ENCODE measurements around the gene ENPP3. TPM values are rescaled to one million over a fixed set of nuclear protein-coding genes. Genes with fewer than 3 reads are reported as not detected.
"Not testable (repeated sequence)": the region's sequence is repeated elsewhere in the genome, so short reads cannot be mapped to it uniquely, and the experiment has no call there.

ENPP3 gene
- total RNA-seq, 1 donor from 2014 or later, result 16.3 TPM

DNA sequence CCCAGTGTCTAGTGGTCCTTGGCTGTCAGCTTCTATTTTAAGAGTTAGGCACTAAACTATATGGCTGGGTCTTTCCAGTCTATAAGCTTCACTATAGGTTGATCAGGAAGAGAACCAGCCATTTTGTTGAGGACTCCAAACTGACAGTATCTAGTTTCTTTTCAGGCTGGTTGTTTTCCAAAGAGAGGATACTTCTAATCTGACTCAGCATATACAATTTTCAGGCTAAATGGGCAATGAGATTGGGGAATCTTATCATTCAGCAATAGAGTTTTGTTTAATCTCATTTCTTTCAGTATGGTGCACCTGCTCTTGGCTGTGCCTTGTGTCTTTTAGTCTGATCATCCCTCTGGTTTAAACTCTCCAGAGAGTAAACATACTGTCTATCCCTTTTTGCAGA, 94.1 kb downstream of the ENPP3 start:
- Mint-ChIP-seq H3K27ac (no peak overlapping the region), H3K4me1 (ENCODE audit: low read depth) (peaks cover 12% of the 10 kb centered on the region), H3K36me3 (ENCODE audit: low read depth) (peaks cover 29% of the 10 kb centered on the region), H3K4me3 (ENCODE audit: low read depth) (no peak overlapping the region), H3K27me3 (ENCODE audit: low read depth) (no peaks in the 10 kb centered on the region), H3K9me3 (peaks cover 7% of the 10 kb centered on the region)
- intact Hi-C loops (cut with micrococcal nuclease), result no loop called here
- no peak for DNase-seq (ENCODE audit: low spot score)

DNA sequence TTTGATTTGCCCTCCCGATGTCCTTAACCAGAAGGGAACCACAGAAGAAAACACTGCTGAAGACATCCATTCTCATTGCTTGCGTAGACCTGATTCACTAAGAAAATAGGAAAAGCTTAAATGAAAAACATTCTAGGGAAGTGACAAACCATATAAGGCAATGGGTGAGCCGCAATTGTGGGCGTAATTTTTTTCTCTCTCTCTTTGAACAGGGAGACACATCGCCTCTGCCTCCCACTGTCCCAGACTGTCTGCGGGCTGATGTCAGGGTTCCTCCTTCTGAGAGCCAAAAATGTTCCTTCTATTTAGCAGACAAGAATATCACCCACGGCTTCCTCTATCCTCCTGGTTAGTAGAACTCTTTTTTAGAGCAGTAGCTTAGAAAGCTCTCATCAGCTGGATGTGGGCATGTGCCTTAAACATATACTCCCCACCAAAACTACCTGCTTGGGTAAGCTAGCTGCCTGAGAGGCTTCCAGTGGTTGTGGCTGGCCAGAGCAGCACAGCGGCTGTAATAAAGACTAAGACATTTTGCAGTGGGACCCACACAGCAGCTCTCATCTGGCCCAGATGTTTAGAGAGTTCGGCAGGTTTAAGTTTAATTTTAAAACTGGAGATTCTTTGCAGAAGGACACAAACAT, 96.4 kb downstream of the ENPP3 start:
- H3K9me3 Mint-ChIP-seq, result peaks cover 3% of the 10 kb centered on the region
- no peak overlapping the region for H3K4me3 Mint-ChIP-seq (ENCODE audit: low read depth)
- H3K27me3 Mint-ChIP-seq (ENCODE audit: low read depth), result no peaks in the 10 kb centered on the region
- peaks cover 20% of the 10 kb centered on the region for H3K36me3 Mint-ChIP-seq (ENCODE audit: low read depth)
- no peak overlapping the region for H3K27ac Mint-ChIP-seq
- peaks cover 11% of the 10 kb centered on the region for H3K4me1 Mint-ChIP-seq (ENCODE audit: low read depth)
- DNase-seq (ENCODE audit: low spot score), result no peak
- intact Hi-C loops (cut with micrococcal nuclease), result no loop called here

DNA sequence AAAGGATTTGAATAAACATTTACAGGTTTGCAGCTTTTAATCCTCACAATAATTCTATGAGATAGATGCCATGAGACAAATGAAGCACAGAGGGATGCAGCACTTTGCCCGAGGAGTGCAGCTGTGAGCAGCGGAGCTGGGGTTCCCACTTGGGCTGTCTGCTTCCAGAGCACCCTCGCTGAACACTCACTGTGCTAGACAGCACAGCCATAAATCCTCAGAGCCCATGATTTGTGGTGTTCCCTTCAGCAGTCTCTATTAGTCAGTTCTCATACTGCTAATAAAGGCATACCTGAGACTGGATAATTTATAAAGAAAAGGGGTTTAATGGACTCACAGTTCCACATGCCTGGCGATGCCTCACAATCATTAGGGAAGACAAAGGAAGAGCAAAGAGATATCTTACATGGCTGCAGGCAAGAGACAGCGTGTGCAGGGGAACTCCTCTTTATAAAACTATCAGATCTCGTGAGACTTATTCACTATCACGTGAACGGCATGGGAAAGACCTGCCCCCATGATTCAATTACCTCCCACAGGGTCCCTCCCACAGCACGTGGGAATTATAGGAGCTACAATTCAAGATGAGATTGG, 99.0 kb downstream of the ENPP3 start:
- Mint-ChIP-seq H3K9me3 (peaks cover 3% of the 10 kb centered on the region), H3K27ac (no peak overlapping the region), H3K4me3 (ENCODE audit: low read depth) (no peak overlapping the region), H3K27me3 (ENCODE audit: low read depth) (no peaks in the 10 kb centered on the region), H3K4me1 (ENCODE audit: low read depth) (peaks cover 5% of the 10 kb centered on the region), H3K36me3 (ENCODE audit: low read depth) (peaks cover 14% of the 10 kb centered on the region)
- intact Hi-C loops (cut with micrococcal nuclease), result no loop called here
- no peak for DNase-seq (ENCODE audit: low spot score)

DNA sequence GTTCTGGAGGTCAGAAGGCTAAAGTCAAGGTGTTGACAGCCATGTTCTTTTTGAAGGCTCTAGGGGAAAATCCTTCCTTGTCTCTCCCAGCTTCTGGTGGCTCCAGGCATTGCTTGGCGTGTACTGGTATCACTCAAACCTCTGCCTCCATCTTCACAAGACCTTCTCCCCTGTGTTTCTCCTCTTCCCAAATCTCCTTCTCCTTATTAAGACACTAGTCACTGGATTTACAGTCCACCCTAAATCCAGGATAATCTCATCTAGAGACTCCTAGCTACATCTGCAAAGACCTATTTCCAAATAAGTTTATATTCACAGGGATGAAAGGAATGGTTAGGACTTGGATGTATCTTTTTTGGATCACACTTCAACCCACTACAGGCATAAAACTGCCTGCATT, 99.7 kb downstream of the ENPP3 start:
- no peak overlapping the region for H3K4me3 Mint-ChIP-seq (ENCODE audit: low read depth)
- intact Hi-C loops (cut with micrococcal nuclease), result no loop called here
- H3K27ac Mint-ChIP-seq, result no peak overlapping the region
- H3K36me3 Mint-ChIP-seq (ENCODE audit: low read depth), result peaks cover 9% of the 10 kb centered on the region
- H3K27me3 Mint-ChIP-seq (ENCODE audit: low read depth), result no peaks in the 10 kb centered on the region
- H3K4me1 Mint-ChIP-seq (ENCODE audit: low read depth), result peaks cover 5% of the 10 kb centered on the region
- no peak for DNase-seq (ENCODE audit: low spot score)
- no peaks in the 10 kb centered on the region for H3K9me3 Mint-ChIP-seq

DNA sequence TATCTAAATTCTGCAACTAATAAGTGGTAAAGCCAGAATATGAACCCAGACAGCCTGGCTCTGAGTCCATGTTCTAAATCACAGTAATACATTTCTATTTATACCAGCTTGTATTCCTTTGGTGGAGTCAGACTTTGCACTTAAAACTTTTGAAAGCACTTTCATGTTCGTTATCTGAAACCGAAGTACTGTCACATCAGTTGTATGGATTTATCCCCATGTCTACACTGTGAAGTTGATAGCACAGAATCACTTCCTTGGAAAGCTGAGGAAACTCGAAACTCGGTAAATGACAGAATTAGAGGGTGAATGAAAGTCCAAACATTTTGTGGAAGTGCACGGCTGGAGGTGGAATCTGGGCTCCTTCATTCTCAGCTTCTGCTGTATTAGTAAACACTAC, 102.0 kb downstream of the ENPP3 start:
- DNase-seq (ENCODE audit: low spot score), result no peak
- H3K27me3 Mint-ChIP-seq (ENCODE audit: low read depth), result no peaks in the 10 kb centered on the region
- H3K4me3 Mint-ChIP-seq (ENCODE audit: low read depth), result no peak overlapping the region
- no peak overlapping the region for H3K27ac Mint-ChIP-seq
- H3K9me3 Mint-ChIP-seq, result no peaks in the 10 kb centered on the region
- H3K36me3 Mint-ChIP-seq (ENCODE audit: low read depth), result peaks cover 9% of the 10 kb centered on the region
- no peaks in the 10 kb centered on the region for H3K4me1 Mint-ChIP-seq (ENCODE audit: low read depth)
- intact Hi-C loops (cut with micrococcal nuclease), result no loop called here

DNA sequence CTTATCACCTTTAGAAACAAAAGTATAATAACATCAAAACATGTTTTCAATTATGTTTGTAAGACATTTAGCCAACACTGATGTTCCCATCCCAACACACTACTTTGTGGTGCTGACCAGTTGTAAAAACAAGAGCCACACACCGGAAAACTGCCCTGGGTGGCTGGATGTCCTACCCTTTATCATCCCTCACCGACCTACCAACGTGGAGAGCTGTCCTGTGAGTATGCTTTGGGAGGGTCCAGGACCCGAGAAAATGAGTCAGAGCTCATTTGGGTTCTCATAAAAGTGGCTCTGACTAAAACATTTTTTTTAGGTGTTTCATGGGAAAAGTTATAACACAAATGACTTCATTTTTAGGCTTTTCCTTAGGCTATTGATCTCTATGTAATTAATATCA, 103.1 kb downstream of the ENPP3 start:
- no peaks in the 10 kb centered on the region for H3K27me3 Mint-ChIP-seq (ENCODE audit: low read depth)
- peaks cover 9% of the 10 kb centered on the region for H3K36me3 Mint-ChIP-seq (ENCODE audit: low read depth)
- H3K27ac Mint-ChIP-seq, result no peak overlapping the region
- no peak for DNase-seq (ENCODE audit: low spot score)
- no peaks in the 10 kb centered on the region for H3K9me3 Mint-ChIP-seq
- intact Hi-C loops (cut with micrococcal nuclease), result no loop called here
- no peaks in the 10 kb centered on the region for H3K4me1 Mint-ChIP-seq (ENCODE audit: low read depth)
- no peak overlapping the region for H3K4me3 Mint-ChIP-seq (ENCODE audit: low read depth)

DNA sequence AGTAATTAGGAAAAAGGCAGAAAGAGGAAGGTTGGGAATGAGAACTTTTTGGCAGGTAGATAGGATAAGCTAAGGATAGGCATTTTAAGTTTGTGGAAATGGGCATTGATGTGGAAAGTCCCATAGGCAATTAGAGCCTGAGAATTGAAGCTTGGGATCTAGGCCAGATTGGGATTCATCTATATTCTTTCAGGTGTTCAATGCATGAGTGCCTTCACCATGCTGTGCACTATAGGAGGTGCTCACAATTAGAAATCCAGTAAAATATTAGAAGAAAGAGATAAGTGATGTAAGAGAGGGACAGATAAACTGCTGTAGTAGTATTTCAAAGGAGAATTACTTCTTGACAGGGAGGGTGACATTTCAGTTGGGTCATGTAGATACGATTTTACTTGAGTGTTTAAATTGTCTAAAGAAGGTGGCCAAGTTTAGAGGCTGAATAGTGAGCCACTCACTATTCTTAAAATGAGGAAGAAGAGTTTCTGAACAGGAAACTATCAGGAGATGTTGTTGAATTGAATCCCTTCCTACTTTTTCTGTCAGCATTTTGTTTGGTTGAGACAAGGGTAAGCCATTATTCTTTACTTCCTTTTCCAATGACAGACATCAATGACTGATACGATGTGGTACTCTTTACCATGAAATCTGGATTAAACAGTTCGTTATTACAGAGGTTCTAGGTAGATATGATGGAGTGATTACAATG, 104.7 kb downstream of the ENPP3 start:
- Mint-ChIP-seq H3K9me3 (no peaks in the 10 kb centered on the region), H3K36me3 (ENCODE audit: low read depth) (peaks cover 9% of the 10 kb centered on the region), H3K27me3 (ENCODE audit: low read depth) (no peaks in the 10 kb centered on the region), H3K4me3 (ENCODE audit: low read depth) (no peak overlapping the region), H3K27ac (no peak overlapping the region), H3K4me1 (ENCODE audit: low read depth) (no peaks in the 10 kb centered on the region)
- DNase-seq (ENCODE audit: low spot score), result no peak
- intact Hi-C loops (cut with micrococcal nuclease), result no loop called here

DNA sequence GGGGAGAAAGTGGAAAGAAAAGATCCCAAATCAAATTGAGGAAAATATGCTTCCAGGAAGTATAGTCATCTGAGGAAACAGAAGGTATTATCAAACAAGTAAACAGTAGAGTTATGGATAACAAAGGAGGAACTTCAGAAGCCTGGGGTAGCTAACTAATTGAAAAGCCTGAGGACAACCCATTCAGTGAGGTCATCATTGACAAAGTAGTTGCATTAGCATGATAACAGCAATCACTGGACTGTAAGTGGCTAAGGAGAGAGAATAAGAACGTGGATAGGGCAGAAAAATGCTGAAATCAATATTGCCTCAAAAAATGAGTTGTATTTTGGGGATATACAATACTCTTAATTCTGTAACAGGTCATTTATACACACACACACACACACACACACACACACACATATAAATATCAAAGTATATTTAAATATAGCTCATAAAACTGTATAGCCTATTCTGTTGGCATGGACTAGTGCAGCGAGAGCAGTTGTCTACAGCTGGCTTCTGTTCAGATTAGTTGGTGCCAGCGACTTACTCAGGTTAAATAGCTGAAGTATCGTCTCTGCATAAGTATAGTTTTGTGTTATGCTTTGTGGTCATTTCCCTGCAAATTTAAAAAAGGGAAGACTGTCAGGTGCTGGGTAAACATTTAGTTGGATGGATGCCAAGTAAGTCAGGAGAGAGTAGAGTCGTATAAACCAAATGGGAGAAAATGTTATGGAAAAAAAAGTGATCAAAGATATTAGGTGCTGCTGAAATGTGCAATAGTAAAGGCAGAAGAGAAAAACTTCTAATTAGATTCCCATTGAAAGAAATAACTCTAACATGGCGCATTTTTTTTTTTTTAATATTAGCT, 107.6 kb downstream of the ENPP3 start:
- no peak for DNase-seq (ENCODE audit: low spot score)
- H3K36me3 Mint-ChIP-seq (ENCODE audit: low read depth), result peaks cover 9% of the 10 kb centered on the region
- H3K27me3 Mint-ChIP-seq (ENCODE audit: low read depth), result no peaks in the 10 kb centered on the region
- H3K4me3 Mint-ChIP-seq (ENCODE audit: low read depth), result no peak overlapping the region
- intact Hi-C loops (cut with micrococcal nuclease), result no loop called here
- H3K9me3 Mint-ChIP-seq, result no peaks in the 10 kb centered on the region
- H3K4me1 Mint-ChIP-seq (ENCODE audit: low read depth), result no peaks in the 10 kb centered on the region
- H3K27ac Mint-ChIP-seq, result no peak overlapping the region

DNA sequence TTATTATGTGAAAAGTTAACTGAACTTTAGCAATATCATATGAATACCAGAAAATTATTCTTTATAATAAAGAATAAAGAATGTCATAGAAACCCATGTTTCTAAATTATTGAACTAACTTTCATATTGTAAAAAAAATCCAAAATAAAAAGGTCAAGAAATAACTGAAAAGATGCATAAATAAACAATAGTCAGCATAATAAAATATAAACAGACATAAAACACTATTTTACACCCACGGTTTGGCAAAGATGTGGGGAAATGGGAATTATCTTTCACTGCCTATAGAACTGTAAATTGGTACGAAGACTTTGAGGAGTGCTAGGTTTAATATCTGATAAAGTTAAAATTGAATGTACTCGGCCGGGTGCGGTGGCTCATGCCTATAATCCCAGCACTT, 108.4 kb downstream of the ENPP3 start:
- Mint-ChIP-seq H3K9me3 (no peaks in the 10 kb centered on the region), H3K4me3 (ENCODE audit: low read depth) (no peak overlapping the region)

DNA sequence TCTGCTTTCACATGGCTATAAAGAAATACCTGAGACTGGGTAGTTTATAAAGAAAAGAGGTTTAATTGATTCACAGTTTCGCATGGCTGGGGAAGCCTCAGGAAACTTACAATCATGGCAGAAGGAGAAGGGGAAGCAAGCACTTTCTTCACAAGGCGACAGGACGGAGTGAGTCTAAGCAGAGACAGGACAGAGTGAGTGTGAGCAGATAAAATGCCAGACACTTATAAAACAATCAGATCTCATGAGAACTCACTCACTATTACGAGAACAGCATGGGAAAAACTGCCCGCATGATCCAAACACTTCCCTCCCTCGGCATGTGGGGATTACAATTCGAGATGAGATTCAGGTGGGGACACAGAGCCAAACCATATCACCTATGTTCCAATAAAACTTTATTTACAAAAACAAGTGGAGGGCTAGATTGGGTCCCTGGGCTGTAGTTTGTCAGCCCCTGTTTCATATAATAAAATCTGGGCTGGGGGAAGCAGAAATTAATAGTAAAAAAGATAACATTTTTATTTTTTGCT, 110.8 kb downstream of the ENPP3 start:
- no peak for DNase-seq (ENCODE audit: low spot score)
- intact Hi-C loops (cut with micrococcal nuclease), result no loop called here
- H3K4me3 Mint-ChIP-seq (ENCODE audit: low read depth), result no peak overlapping the region
- no peaks in the 10 kb centered on the region for H3K4me1 Mint-ChIP-seq (ENCODE audit: low read depth)
- H3K27me3 Mint-ChIP-seq (ENCODE audit: low read depth), result no peaks in the 10 kb centered on the region
- no peak overlapping the region for H3K27ac Mint-ChIP-seq
- H3K9me3 Mint-ChIP-seq, result no peaks in the 10 kb centered on the region
- H3K36me3 Mint-ChIP-seq (ENCODE audit: low read depth), result peaks cover 2% of the 10 kb centered on the region

More for the DNA sequence above, 108.4 kb downstream of the ENPP3 start:
- Mint-ChIP-seq H3K27ac (no peak overlapping the region), H3K4me1 (ENCODE audit: low read depth) (no peaks in the 10 kb centered on the region), H3K36me3 (ENCODE audit: low read depth) (peaks cover 9% of the 10 kb centered on the region), H3K27me3 (ENCODE audit: low read depth) (no peaks in the 10 kb centered on the region)
- no peak for DNase-seq (ENCODE audit: low spot score)
- intact Hi-C loops (cut with micrococcal nuclease), result no loop called here

DNA sequence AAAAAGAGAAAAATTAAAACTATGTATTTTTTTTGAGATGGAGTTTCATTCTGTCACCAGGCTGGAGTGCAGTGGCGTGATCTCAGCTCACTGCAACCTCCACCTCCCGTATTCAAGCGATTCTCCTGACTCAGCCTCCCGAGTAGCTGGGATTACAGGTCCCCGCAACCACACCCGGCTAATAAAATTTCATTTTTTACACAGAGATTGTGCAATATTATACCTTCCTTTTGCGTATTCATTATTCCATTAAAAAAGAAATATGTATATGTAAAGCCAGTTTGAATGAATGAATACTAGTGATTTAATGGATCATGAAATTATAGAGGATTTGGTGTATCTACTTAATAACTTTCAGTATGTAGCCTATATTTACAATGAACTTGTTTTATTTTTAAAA, 111.9 kb downstream of the ENPP3 start:
- Mint-ChIP-seq H3K27me3 (ENCODE audit: low read depth) (no peaks in the 10 kb centered on the region), H3K27ac (no peak overlapping the region), H3K4me3 (ENCODE audit: low read depth) (no peak overlapping the region), H3K4me1 (ENCODE audit: low read depth) (no peaks in the 10 kb centered on the region), H3K36me3 (ENCODE audit: low read depth) (no peaks in the 10 kb centered on the region), H3K9me3 (no peaks in the 10 kb centered on the region)
- no peak for DNase-seq (ENCODE audit: low spot score)
- intact Hi-C loops (cut with micrococcal nuclease), result no loop called here

DNA sequence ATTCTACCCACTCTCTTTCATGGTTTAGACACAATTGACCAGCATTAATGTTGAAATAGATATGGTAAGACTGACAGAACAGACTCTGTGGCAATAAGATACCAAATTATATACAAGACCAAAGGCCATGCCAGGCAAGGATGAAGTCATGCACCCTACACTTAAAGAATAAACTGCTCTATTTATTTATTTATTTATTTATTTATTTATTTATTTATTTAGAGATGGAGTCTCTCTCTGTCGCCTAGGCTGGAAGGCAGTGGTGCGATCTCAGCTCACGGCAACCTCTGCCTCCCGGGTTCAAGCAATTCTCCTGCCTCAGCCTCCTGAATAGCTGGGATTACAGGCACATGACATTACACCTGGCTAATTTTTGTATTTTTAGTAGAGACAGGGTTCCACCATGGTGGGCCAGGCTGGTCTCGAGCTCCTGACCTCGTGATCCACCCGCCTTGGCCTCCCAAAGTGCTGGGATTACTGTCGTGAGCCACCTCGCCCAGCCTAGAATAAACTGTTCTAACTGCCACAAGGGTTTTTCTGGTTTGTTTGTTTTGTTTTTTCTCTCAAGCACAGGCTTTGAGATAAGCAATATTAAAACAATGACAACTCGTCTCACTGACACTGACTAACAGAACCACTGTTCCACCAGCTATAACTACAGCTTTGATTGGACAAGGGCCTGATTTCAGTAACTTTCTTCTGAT, 114.1 kb downstream of the ENPP3 start:
- H3K4me1 Mint-ChIP-seq (ENCODE audit: low read depth), result peaks cover 10% of the 10 kb centered on the region
- H3K27me3 Mint-ChIP-seq (ENCODE audit: low read depth); H3K4me3 Mint-ChIP-seq (ENCODE audit: low read depth); H3K27ac Mint-ChIP-seq; H3K9me3 Mint-ChIP-seq; intact Hi-C loops (cut with micrococcal nuclease); H3K36me3 Mint-ChIP-seq (ENCODE audit: low read depth); DNase-seq (ENCODE audit: low spot score): not testable (repeated sequence)

Measured in activated T-helper 2 cell treated with anti-CD3 and anti-CD28 coated beads, Interferon-gamma antibody, Interleukin-2, Interleukin-4, amounts not matched to agents 10 μg/mL and 5 μg/mL and 100 μg/mL, durations not matched to agents 14 hours and 24 hours and 36 hours (primary cell).